LNCaP clone FGC (cell line): ENCODE measurements around the gene IQGAP3.

ENCODE experiments used
- DNase-seq: peaks from one replicate; pipeline ENCODE4 v3.0.0-alpha.2; 2011; ENCODE audit warnings: low read depth
- H3K4me3 ChIP-seq: 2 replicates; pipeline ENCODE4 v1.5.1; 2011; ENCODE audit warnings: mild to moderate bottlenecking, low read depth, low read length, control low read depth
- CTCF ChIP-seq: IDR thresholded peaks from 2 replicates; pipeline ENCODE4 v1.5.1; 2012; ENCODE audit warnings: mild to moderate bottlenecking; ENCODE audit not compliant: control insufficient read depth, insufficient read depth; ENCODE audit errors: extremely low read depth

Gene IQGAP3

GRCh38 chr1:156505679-156506298 is 66.6 kb downstream of the IQGAP3 start:
- no peak overlapping the region; the same call in 1 of the 2 replicates for H3K4me3 ChIP-seq
- no peak for DNase-seq
- TF ChIP-seq CTCF = no peak

- TF ChIP-seq CTCF = no peak
- peak overlapping the region; percentile 15 for H3K4me3 ChIP-seq
- peak; percentile 98 for DNase-seq
Measured at GRCh38 chr1:156504821-156505678, 67.3 kb downstream of the IQGAP3 start.

- no peak for TF ChIP-seq CTCF
- no peak for DNase-seq
- H3K4me3 ChIP-seq = peak overlapping the region; percentile 15
Measured at GRCh38 chr1:156504438-156504813, 67.9 kb downstream of the IQGAP3 start.

- DNase-seq = no peak
- no peak for TF ChIP-seq CTCF
- H3K4me3 ChIP-seq = no peak overlapping the region
Measured at GRCh38 chr1:156503698-156504437, 68.5 kb downstream of the IQGAP3 start.

- no peak for TF ChIP-seq CTCF
- no peak overlapping the region for H3K4me3 ChIP-seq
- DNase-seq = no peak
Measured at GRCh38 chr1:156502894-156503697, 69.3 kb downstream of the IQGAP3 start.

GRCh38 chr1:156502391-156502893 is 69.9 kb downstream of the IQGAP3 start:
- no peak overlapping the region for H3K4me3 ChIP-seq
- DNase-seq = no peak
- TF ChIP-seq CTCF = no peak
